IMR-90 (cell line): Measurements from ENCODE around the gene LGMN. TPM values are rescaled to one million over a fixed set of nuclear protein-coding genes. Genes with fewer than 3 reads are reported as not detected.

Experiments
- ATAC-seq: fragments of 200-7000 bp; cut with Tn5 transposase; 2 replicates; pipeline ENCODE4 v1.9.1; 2020; ENCODE audit warnings: low read depth, mild to moderate bottlenecking, moderate library complexity
- BruUV-seq: library from RNA; stranded (reverse); fragments of 400-500 nt; replicated peaks from 2 replicates; lab custom pipeline; 2021; lab: Mats Ljungman, UMichigan
- CTCF ChIA-PET: fragments of 300-600 bp; formaldehyde crosslinking; extraction: SDS; loops from one replicate; lab custom pipeline; 2021; ENCODE audit warnings: antibody characterized with exemption; lab: Yijun Ruan, JAX
- POLR2A ChIA-PET: fragments of 300-600 bp; sonication (Branson Sonifier 250); formaldehyde crosslinking; loops from one replicate; lab custom pipeline; 2022; ENCODE audit warnings: antibody characterized with exemption; ENCODE audit not compliant: unreplicated experiment; lab: Charles Lee
- DNase-seq: peaks from one replicate; pipeline ENCODE4 v3.0.0; 2013
- H2AFZ ChIP-seq: replicated peaks from 2 replicates; pipeline ENCODE3; 2013; ENCODE audit warnings: low read length, mild to moderate bottlenecking; ENCODE audit not compliant: poor library complexity
- H2AK5ac ChIP-seq: 2 replicates; pipeline ENCODE4 v1.6.1; 2013; ENCODE audit warnings: low read depth, low read length, inconsistent platforms
- H2AK9ac ChIP-seq: replicated peaks from 2 replicates; pipeline ENCODE3; 2013; ENCODE audit warnings: mild to moderate bottlenecking, low read depth, low read length, moderate library complexity; ENCODE audit not compliant: poor library complexity
- H2BK120ac ChIP-seq: 2 replicates; pipeline ENCODE4 v1.6.1; 2013; ENCODE audit warnings: low read depth, low read length, inconsistent platforms
- H2BK15ac ChIP-seq: 3 replicates; pipeline ENCODE4 v1.6.1; 2013; ENCODE audit warnings: low read depth, low read length, inconsistent platforms
- H2BK20ac ChIP-seq: 2 replicates; pipeline ENCODE4 v1.6.1; 2013; ENCODE audit warnings: low read depth, mild to moderate bottlenecking, inconsistent platforms, low read length, moderate library complexity
- H2BK5ac ChIP-seq: 2 replicates; pipeline ENCODE4 v1.6.1; 2013; ENCODE audit warnings: mild to moderate bottlenecking, low read depth, low read length, inconsistent platforms; ENCODE audit not compliant: poor library complexity, severe bottlenecking
- H3K14ac ChIP-seq: replicated peaks from 2 replicates; pipeline ENCODE4 v1.6.1; 2013; ENCODE audit warnings: low read depth, low read length, inconsistent platforms
- H3K18ac ChIP-seq: 2 replicates; pipeline ENCODE4 v1.6.1; 2013; ENCODE audit warnings: low read depth, low read length, control low read depth
- H3K23ac ChIP-seq: 2 replicates; pipeline ENCODE4 v1.6.1; 2013; ENCODE audit warnings: low read depth, low read length, inconsistent platforms
- H3K27ac ChIP-seq: 2 replicates; pipeline ENCODE4 v1.5.1; 2013; ENCODE audit warnings: mild to moderate bottlenecking, control low read depth, low read length; ENCODE audit not compliant: insufficient read depth
- H3K27me3 ChIP-seq: 2 replicates; pipeline ENCODE4 v1.6.1; 2013; ENCODE audit warnings: low read length; ENCODE audit not compliant: control insufficient read depth, insufficient read depth
- H3K36me3 ChIP-seq: 2 replicates; pipeline ENCODE4 v1.6.1; 2013; ENCODE audit warnings: low read length, mixed read lengths; ENCODE audit not compliant: control insufficient read depth, insufficient read depth
- H3K4ac ChIP-seq: 2 replicates; pipeline ENCODE4 v1.6.1; 2013; ENCODE audit warnings: low read depth, low read length, inconsistent platforms
- H3K4me1 ChIP-seq: 2 replicates; pipeline ENCODE4 v1.6.1; 2013; ENCODE audit warnings: low read length, mixed read lengths; ENCODE audit not compliant: control insufficient read depth, insufficient read depth
- H3K4me2 ChIP-seq: 2 replicates; pipeline ENCODE4 v1.6.1; 2013; ENCODE audit warnings: low read depth, mild to moderate bottlenecking, control low read depth, low read length, moderate library complexity
- H3K4me3 ChIP-seq: 2 replicates; pipeline ENCODE4 v1.5.1; 2013; ENCODE audit warnings: low read depth, mild to moderate bottlenecking, control low read depth, low read length, moderate library complexity; ENCODE audit not compliant: insufficient read depth
- H3K56ac ChIP-seq: 2 replicates; pipeline ENCODE4 v1.6.1; 2013; ENCODE audit warnings: low read length, inconsistent platforms; ENCODE audit not compliant: insufficient read depth; ENCODE audit errors: extremely low read depth
- H3K79me1 ChIP-seq, 2 experiments: 2 replicates each; pipeline ENCODE4 v1.6.1; 2013; ENCODE audit warnings: low read length in 2 of 2, inconsistent platforms in 1 of 2, low read depth in 1 of 2
- H3K9ac ChIP-seq: 2 replicates; pipeline ENCODE4 v1.6.1; 2013; ENCODE audit warnings: low read depth, low read length, control low read depth
- H3K9me1 ChIP-seq: 2 replicates; pipeline ENCODE4 v1.6.1; 2013; ENCODE audit warnings: low read length, inconsistent platforms; ENCODE audit not compliant: insufficient read depth
- H3K9me3 ChIP-seq: 2 replicates; pipeline ENCODE4 v1.6.1; 2013; ENCODE audit warnings: low read length; ENCODE audit not compliant: control insufficient read depth, insufficient read depth
- H4K20me1 ChIP-seq: 2 replicates; pipeline ENCODE4 v1.6.1; 2013; ENCODE audit warnings: low read length, inconsistent platforms; ENCODE audit not compliant: insufficient read depth
- H4K5ac ChIP-seq: 2 replicates; pipeline ENCODE4 v1.6.1; 2013; ENCODE audit warnings: mild to moderate bottlenecking, low read depth, low read length, control low read depth
- H4K8ac ChIP-seq, 2 experiments: 2 replicates each; pipeline ENCODE4 v1.6.1; 2013; ENCODE audit warnings: low read depth in 2 of 2, low read length in 2 of 2, control low read depth in 1 of 2, inconsistent platforms in 1 of 2
- H4K91ac ChIP-seq: 2 replicates; pipeline ENCODE4 v1.6.1; 2013; ENCODE audit warnings: low read depth, low read length, inconsistent platforms; ENCODE audit not compliant: insufficient read depth
- BHLHE40 ChIP-seq: fragments of 150-350 bp; IDR thresholded peaks from 2 replicates; pipeline ENCODE4 v1.6.1; 2016; ENCODE audit warnings: mild to moderate bottlenecking, low read depth, low read length
- CEBPB ChIP-seq: IDR thresholded peaks from 2 replicates; pipeline ENCODE4 v1.6.1; 2012; ENCODE audit warnings: low read depth, low read length, improper control_type of control experiment
- CHD1 ChIP-seq: IDR thresholded peaks from 2 replicates; pipeline ENCODE4 v1.6.1; 2012; ENCODE audit warnings: low read depth, low read length, improper control_type of control experiment
- FOS ChIP-seq: fragments of 150-350 bp; IDR thresholded peaks from 2 replicates; pipeline ENCODE4 v1.6.1; 2016; ENCODE audit warnings: low read depth, low read length
- MAFK ChIP-seq: IDR thresholded peaks from 2 replicates; pipeline ENCODE4 v1.6.1; 2012; ENCODE audit warnings: low read depth, low read length, improper control_type of control experiment
- MAZ ChIP-seq: IDR thresholded peaks from 2 replicates; pipeline ENCODE4 v1.6.1; 2012; ENCODE audit warnings: low read depth, mild to moderate bottlenecking, low read length, improper control_type of control experiment, moderate library complexity, borderline replicate concordance
- MXI1 ChIP-seq: IDR thresholded peaks from 2 replicates; pipeline ENCODE4 v1.6.1; 2012; ENCODE audit warnings: low read depth, mild to moderate bottlenecking, low read length, moderate library complexity, borderline replicate concordance
- NFE2L2 ChIP-seq: fragments of 150-350 bp; IDR thresholded peaks from 2 replicates; pipeline ENCODE4 v1.6.1; 2016; ENCODE audit warnings: low read depth, mild to moderate bottlenecking, low read length
- POLR2A ChIP-seq: IDR thresholded peaks from 2 replicates; pipeline ENCODE4 v1.6.1; 2012; ENCODE audit warnings: mild to moderate bottlenecking, low read depth, low read length
- RAD21 ChIP-seq: IDR thresholded peaks from 2 replicates; pipeline ENCODE4 v1.6.1; 2012; ENCODE audit warnings: low read length, improper control_type of control experiment
- RCOR1 ChIP-seq: IDR thresholded peaks from 2 replicates; pipeline ENCODE4 v1.6.1; 2012; ENCODE audit warnings: mild to moderate bottlenecking, low read length, improper control_type of control experiment; ENCODE audit not compliant: insufficient replicate concordance
- RFX5 ChIP-seq: IDR thresholded peaks from 2 replicates; pipeline ENCODE4 v1.8.0; 2012; ENCODE audit warnings: low read depth, mild to moderate bottlenecking, low read length, moderate library complexity
- SMC3 ChIP-seq: fragments of 150-350 bp; IDR thresholded peaks from 2 replicates; pipeline ENCODE4 v1.6.1; 2016; ENCODE audit warnings: low read depth, mild to moderate bottlenecking, antibody characterized with exemption, low read length, moderate library complexity
- WGBS, 2 experiments: methylation state at CpG; one replicate each; pipeline versions ENCODE4 v1.1.5 to v1.1.7; 2013; ENCODE audit warnings: missing lambda C conversion rate in 2 of 2; ENCODE audit not compliant: insufficient read length in 1 of 2; ENCODE audit errors: extremely low coverage in 2 of 2; 5-methylcytosine and 5-hydroxymethylcytosine counted together
- dilution Hi-C: fragments of 300-500 bp; cut with HindIII; formaldehyde crosslinking; loops from one replicate; pipeline ENCODE4 v1.14.3; 2018; ENCODE audit warnings: low sequenced_read_pairs; ENCODE audit not compliant: unreplicated experiment
- in situ Hi-C: fragments of 300-500 bp; cut with MboI; formaldehyde crosslinking; loops from 3 replicates; pipeline ENCODE4 v1.14.3; 2019; ENCODE audit warnings: low sequenced_read_pairs, inconsistent platforms, mixed read lengths
- intact Hi-C: fragments of 100-400 bp; cut with micrococcal nuclease; formaldehyde crosslinking; loops from 2 replicates; pipeline ENCODE4 v1.10.0; 2022
- polyA plus RNA-seq, 3 experiments: library from polyadenylated mRNA; depleted of rRNA; stranded (reverse); fragments of >200 nt; gene quantifications; 2 replicates each; pipeline ENCODE4 v1.2.3, GENCODE V29; 2012; ENCODE audit warnings: low replicate concordance in 1 of 3
- total RNA-seq: library from RNA; depleted of rRNA; stranded (reverse); fragments of >200 nt; gene quantifications from 2 replicates; pipeline ENCODE4 v1.2.3, GENCODE V29; 2012
- TF ChIP-seq, protein P1 (sequence below): fragments of 150-350 bp; IDR thresholded peaks from 2 replicates; pipeline ENCODE4 v1.6.1; 2016; ENCODE audit warnings: low read depth, mild to moderate bottlenecking, low read length, moderate library complexity, borderline replicate concordance
- TF ChIP-seq, protein P2 (sequence below): conservative IDR thresholded peaks from 2 replicates; pipeline ENCODE4 v1.5.1; 2012; ENCODE audit warnings: mild to moderate bottlenecking, low read depth, low read length, improper control_type of control experiment
- TF ChIP-seq, protein P3 (sequence below): fragments of 150-350 bp; IDR thresholded peaks from 2 replicates; pipeline ENCODE4 v1.6.1; 2017; ENCODE audit warnings: mild to moderate bottlenecking, antibody characterized with exemption, low read length, low read depth

The LGMN gene
- total and polyA plus RNA-seq, 2 of the 4 experiments (the other 2 are of a cell fraction), result 19.2 to 39.3 TPM

DNA sequence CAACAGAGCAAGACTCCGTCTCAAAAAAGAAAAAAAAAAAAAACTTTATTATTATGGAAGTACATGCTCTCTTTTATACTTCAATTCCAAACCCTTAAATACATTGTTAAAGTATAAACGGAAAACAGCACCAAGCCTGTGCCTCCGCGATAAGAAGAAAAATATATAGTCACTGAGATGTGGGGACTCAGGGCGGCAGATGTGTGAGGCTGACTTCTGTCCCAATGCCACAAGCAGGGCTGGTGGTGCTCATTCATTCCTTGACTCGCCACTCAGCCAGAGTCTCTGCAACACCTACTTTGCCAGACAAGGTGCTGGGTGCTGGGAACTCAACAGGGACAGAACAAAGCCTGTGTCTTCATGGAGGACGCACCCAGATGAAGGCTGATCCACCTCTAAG is 13.8 kb downstream of the LGMN start:
- no peak overlapping the region for H4K8ac ChIP-seq
- intact Hi-C loops (no loop called here), dilution Hi-C loops (no loop called here), in situ Hi-C loops (no loop called here)
- no peak overlapping the region for H2AK9ac ChIP-seq
- H2BK5ac ChIP-seq, result no peak overlapping the region
- H3K56ac ChIP-seq, result no peak overlapping the region
- H3K23ac ChIP-seq, result no peak overlapping the region
- no peak overlapping the region for H4K5ac ChIP-seq
- WGBS, 2 experiments, result no CpG with 5 or more reads among the region's 7 CpGs
- DNase-seq, result no peak
- no peak overlapping the region for H2BK20ac ChIP-seq
- H3K4me1 ChIP-seq, result peaks cover 1% of the 10 kb centered on the region
- no peak overlapping the region for H4K91ac ChIP-seq
- peaks cover 27% of the 10 kb centered on the region for H3K27me3 ChIP-seq
- H3K79me1 ChIP-seq, result no peaks in the 10 kb centered on the region
- ATAC-seq, result no peak
- no peaks in the 10 kb centered on the region for H3K9me1 ChIP-seq
- no peak overlapping the region for H3K9ac ChIP-seq
- no peak overlapping the region for H3K27ac ChIP-seq
- H4K20me1 ChIP-seq, result peaks cover 1% of the 10 kb centered on the region; the same call in 1 of the 2 replicates
- no peak overlapping the region for H3K18ac ChIP-seq
- no TSS peak for BruUV-seq
- peaks cover 3% of the 10 kb centered on the region for H3K9me3 ChIP-seq
- H3K36me3 ChIP-seq, result peaks cover 5% of the 10 kb centered on the region; the same call in 1 of the 2 replicates
- H2AFZ ChIP-seq, result no peak overlapping the region
- TF ChIP-seq, protein P1, sequence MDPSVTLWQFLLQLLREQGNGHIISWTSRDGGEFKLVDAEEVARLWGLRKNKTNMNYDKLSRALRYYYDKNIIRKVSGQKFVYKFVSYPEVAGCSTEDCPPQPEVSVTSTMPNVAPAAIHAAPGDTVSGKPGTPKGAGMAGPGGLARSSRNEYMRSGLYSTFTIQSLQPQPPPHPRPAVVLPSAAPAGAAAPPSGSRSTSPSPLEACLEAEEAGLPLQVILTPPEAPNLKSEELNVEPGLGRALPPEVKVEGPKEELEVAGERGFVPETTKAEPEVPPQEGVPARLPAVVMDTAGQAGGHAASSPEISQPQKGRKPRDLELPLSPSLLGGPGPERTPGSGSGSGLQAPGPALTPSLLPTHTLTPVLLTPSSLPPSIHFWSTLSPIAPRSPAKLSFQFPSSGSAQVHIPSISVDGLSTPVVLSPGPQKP, result no peak
- TF ChIP-seq NFE2L2 (no peak), BHLHE40 (no peak), RAD21 (no peak), RCOR1 (no peak), CHD1 (no peak), FOS (no peak), CEBPB (no peak), MXI1 (no peak), RFX5 (no peak), MAFK (no peak), MAZ (no peak), POLR2A (no peak), SMC3 (no peak)
- TF ChIP-seq, protein P2, sequence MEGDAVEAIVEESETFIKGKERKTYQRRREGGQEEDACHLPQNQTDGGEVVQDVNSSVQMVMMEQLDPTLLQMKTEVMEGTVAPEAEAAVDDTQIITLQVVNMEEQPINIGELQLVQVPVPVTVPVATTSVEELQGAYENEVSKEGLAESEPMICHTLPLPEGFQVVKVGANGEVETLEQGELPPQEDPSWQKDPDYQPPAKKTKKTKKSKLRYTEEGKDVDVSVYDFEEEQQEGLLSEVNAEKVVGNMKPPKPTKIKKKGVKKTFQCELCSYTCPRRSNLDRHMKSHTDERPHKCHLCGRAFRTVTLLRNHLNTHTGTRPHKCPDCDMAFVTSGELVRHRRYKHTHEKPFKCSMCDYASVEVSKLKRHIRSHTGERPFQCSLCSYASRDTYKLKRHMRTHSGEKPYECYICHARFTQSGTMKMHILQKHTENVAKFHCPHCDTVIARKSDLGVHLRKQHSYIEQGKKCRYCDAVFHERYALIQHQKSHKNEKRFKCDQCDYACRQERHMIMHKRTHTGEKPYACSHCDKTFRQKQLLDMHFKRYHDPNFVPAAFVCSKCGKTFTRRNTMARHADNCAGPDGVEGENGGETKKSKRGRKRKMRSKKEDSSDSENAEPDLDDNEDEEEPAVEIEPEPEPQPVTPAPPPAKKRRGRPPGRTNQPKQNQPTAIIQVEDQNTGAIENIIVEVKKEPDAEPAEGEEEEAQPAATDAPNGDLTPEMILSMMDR, result no peak
- TF ChIP-seq, protein P3, sequence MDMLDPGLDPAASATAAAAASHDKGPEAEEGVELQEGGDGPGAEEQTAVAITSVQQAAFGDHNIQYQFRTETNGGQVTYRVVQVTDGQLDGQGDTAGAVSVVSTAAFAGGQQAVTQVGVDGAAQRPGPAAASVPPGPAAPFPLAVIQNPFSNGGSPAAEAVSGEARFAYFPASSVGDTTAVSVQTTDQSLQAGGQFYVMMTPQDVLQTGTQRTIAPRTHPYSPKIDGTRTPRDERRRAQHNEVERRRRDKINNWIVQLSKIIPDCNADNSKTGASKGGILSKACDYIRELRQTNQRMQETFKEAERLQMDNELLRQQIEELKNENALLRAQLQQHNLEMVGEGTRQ, result no peak
- no peak overlapping the region for H2AK5ac ChIP-seq
- H2BK120ac ChIP-seq, result no peak overlapping the region
- H3K4ac ChIP-seq, result no peak overlapping the region
- ChIA-PET CTCF (no interaction called here), POLR2A (no interaction called here)
- H3K4me3 ChIP-seq, result no peak overlapping the region
- H3K4me2 ChIP-seq, result no peak overlapping the region
- H3K14ac ChIP-seq, result no peak overlapping the region
- H2BK15ac ChIP-seq, result no peak overlapping the region
